CD4-positive, alpha-beta T cell treated with Interleukin-12 subunit alpha and Interleukin-12 subunit beta, for 1 hour (primary cell): ENCODE data around the gene TSHZ1.
A peak's percentile ranks its signal among the peaks of the same experiment; 100 is the strongest.

ENCODE experiments used
- DNase-seq: peaks from one replicate; pipeline ENCODE4 v3.0.0-alpha.2; 2020

The TSHZ1 gene

DNA sequence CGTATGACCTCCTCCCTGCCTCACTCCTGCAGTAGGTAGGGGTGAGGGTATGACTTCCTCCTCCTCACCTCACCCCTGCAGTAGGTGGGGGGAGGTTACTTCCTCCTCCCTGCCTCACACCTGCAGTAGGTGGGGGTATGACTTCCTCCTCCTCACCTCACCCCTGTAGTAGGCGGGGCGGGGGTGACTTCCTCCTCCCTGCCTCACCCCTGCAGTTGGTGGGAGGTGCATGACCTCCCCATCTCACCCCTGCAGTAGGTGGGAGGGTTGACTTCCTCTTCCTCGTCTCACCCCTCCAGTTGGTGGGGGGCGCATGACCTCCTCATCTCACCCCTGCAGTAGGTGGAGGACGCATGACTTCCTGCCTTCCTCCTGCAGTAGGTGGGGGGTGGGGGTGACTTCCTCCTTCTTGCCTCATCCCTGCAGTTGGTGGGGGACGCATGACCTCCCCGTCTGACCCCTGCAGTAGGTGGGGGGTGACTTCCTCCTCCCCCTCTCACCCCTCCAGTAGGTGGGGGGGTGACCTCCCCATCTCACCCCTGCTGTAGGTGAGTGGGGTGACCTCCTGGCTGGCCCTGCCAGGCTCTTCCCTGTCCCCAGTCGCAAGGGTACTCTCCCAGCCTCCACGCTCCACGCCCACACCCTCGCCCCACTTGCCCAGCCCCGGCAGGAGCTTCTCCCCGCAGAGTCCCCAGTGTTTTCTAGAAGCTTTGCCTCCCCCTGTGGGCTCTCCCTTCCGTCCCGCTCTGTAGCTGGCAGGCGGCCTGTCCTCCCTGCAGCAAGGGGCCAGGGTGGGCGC lies 39.3 kb downstream of the TSHZ1 start:
- DNase-seq: peak; percentile 35

DNA sequence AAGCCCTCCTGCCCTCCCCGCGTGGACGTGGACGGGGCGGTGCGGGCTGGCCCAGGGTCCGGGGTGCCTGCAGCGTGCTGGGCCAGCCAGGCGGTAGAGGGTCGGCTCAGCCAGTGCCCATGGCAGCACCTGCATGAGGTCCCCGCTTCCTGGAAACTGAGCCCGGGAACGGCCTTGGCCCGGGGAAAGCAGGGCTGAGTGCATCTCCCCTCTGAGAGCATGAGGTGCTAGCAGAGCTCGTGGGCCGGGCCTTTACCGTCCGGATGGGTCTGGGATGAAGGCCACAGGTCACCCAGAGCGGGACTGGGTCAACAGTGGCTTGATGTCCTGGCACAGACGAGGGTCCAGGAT lies 39.8 kb downstream of the TSHZ1 start:
- DNase-seq: no peak

GRCh38 chr18:75251466-75251865 lies 40.9 kb downstream of the TSHZ1 start:
- DNase-seq: no peak

GRCh38 chr18:75252136-75252535 lies 41.5 kb downstream of the TSHZ1 start:
- no peak for DNase-seq

GRCh38 chr18:75253043-75253442 lies 42.4 kb downstream of the TSHZ1 start:
- no peak for DNase-seq

DNA sequence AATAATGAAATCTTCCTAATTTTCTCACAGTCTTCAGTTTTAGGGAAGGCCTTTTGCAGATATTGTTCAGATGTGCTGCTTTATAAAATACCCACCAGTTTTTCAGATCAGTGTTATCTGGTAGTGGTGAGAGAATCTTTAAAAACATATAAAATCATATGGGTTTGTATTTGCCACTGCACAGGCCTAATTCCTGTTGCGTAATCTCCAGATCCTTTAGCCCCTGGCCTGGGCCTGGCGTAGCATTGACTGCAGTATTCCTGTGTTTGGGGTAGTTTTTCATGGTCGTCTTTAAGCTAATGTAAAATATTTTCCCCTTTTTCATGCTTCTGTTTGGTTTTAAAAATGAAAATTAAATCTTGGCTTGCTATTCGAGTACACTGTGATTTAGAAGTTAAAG lies 43.2 kb downstream of the TSHZ1 start:
- DNase-seq: no peak

- DNase-seq: no peak
These were observed 44.5 kb downstream of the TSHZ1 start for GRCh38 chr18:75255094-75255493.

DNA sequence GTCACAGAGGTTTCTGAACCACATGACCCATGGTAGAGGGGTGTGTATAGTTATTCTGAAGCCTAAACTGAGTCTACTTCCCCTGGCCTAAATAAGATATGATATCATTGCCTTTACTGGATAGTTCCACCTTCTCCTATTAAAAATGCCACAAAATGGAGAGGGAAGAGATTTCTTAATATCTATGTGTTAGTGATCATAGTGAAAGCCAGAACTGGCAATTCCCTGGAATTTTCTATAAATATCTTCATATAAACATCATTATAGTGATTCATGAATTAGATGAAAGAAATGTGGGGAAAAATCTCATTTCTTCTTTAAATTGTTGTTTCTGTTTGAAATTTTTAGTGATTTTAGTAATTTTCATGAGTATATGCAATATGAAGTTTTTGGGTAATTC lies 45.8 kb downstream of the TSHZ1 start:
- no peak for DNase-seq

- no peak for DNase-seq
These were observed 47.0 kb downstream of the TSHZ1 start for GRCh38 chr18:75257605-75258004.

GRCh38 chr18:75261430-75262223 lies 51.0 kb downstream of the TSHZ1 start:
- no peak for DNase-seq

DNA sequence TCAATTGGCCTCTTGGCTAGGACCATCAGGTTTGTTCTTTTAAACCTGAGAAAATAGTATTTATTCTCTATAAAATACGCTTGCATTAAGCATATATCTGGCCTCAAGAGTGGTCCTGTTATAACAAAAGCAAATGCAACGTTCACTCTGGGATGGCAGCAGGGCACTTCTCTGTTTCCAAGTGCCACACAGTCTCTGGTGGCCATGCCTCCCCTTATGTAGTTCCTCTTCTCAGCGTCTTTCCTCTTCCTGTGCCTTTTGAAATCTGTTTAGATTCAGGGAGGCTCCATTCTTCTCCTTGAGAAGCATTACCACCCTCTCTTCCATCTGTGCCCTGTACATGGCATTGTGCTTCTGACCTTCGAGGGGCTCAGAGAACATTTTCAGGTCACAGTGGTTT lies 51.9 kb downstream of the TSHZ1 start:
- DNase-seq: no peak

- no peak for DNase-seq
These were observed 53.6 kb downstream of the TSHZ1 start for GRCh38 chr18:75264195-75264594.

DNA sequence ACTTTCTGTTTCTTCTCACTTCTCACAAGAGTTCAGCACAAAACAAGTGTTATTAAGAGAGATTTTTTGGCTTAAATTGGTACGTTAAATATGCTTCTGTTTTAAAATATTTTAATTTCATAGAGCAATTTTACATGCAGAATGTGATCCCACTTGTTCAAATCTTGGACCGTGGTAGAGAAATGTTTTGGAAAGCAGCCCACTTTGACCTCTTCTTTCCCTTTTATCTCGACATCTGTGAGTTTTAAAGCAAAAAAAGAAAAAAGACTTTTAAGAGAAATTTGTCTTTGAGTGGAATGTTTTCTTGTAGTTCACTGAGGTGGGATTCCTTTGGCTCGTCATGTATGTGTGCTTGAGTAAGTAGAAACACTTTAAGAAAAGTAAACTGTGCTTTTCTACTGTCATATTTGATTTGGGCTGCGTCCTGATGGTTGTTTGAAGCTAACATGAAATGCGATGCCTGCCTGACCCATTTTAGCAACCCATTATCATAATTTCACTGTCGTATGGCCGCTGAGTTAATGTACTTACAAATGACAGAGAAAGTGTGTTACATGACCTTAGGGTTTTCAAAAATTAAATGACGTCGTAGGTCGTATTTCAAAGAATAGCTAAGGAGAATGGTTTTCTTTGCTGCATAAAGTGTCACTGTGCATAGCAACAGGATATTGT lies 54.5 kb downstream of the TSHZ1 start:
- no peak for DNase-seq

GRCh38 chr18:75265872-75266271 lies 55.3 kb downstream of the TSHZ1 start:
- DNase-seq: no peak

- DNase-seq: no peak
These were observed 57.2 kb downstream of the TSHZ1 start for GRCh38 chr18:75267643-75268363.

- DNase-seq: no peak
These were observed 57.7 kb downstream of the TSHZ1 start for GRCh38 chr18:75268364-75268646.

GRCh38 chr18:75269124-75269680 lies 58.6 kb downstream of the TSHZ1 start:
- DNase-seq: no peak

- DNase-seq: no peak
These were observed 59.1 kb downstream of the TSHZ1 start for GRCh38 chr18:75269696-75270095.

DNA sequence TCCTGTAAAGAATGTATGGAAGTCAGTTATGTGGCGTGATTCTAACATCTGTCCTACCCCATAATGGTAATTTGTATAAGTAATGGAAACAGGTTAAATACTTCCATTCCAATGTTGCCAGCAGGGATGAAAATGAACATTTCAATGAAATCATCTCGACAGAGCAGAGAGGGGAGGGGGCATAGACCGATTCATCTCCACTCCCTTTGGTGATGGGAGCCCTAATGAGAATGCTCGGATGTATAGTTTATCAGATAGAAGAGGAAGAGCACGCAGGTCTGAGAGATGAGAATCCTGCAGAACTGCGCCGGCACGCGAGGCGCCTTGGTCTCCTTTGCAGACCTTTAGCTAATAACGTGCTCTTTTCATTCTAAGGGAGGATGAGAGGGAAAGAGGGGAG lies 61.4 kb downstream of the TSHZ1 start:
- DNase-seq: no peak

DNA sequence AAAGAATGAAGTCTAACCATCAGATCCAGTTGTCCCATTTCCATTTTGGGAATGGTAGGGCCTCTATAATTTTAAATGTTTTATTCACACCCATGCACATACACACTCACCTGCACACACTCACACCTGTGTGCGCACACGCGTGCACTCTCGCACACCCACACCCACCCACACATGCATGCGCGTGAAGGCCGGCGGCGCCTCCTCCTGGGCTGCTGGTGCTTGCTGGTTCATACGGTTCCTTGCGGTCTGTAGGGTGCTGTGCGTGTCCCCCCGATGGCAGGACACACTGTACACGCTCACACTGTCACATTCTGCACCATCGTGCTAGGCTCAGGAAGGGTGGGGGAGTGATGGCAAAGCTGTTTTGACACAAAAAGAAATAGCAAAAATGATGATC lies 63.2 kb downstream of the TSHZ1 start:
- DNase-seq: no peak

- no peak for DNase-seq
These were observed 64.6 kb downstream of the TSHZ1 start for GRCh38 chr18:75275226-75275625.

DNA sequence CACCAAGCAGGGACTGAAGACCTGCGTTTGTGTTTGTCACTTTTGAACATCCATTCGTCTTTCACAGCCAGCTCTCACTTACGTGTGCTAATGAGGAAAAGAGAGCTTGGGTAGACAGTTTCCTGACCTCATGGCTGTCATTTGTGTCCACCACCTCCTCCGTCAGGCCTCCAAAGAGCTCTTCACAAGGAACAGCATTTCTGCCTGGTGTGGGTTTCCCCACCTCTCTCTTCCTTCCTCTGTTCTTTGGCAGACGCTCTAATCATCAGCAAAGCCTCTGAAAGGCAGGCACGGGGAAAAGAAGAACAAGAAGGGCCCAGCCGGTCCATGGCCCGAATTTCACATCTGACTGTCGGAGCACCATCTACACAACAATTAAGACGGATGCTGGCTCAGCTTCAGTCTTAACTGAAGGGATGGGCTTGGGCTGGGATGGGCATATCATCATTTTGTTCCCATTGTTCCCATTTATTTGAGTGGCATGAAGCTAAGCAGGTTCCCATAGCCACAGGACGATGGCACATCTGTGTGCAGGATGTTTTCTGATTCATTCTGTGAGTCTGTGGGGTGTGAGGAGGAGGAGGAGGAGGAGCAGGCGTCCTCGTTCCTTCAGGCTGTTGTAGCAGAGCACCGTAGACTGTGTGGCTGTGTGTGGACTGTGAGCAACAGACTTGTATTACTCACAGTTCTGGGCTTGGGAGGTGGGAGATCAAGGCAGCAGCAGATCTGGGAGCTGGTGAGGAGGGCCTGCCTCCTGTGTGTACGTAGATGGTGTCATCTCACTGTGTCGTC lies 66.4 kb downstream of the TSHZ1 start:
- no peak for DNase-seq

DNA sequence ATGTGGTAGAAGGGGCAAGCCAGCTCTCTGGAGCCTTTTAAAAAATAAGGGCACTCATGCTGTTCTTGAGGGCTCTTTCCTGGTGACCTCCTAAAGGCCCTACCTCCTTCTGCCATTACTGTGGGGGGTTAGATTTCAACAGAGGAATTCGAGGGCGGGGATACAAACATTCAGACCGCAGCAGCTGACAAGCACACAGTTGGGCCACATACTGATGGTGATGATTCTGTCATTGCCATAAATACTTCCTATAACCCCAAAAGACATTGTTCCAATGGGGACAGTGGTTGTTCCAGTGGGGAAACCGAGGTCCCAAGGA lies 67.0 kb downstream of the TSHZ1 start:
- no peak for DNase-seq
